Spinal cord (tissue), 10 donors: ENCODE results near the gene STXBP1. TPM values are rescaled to one million over a fixed set of nuclear protein-coding genes. Genes with fewer than 3 reads are reported as not detected.

Experiments used
- DNase-seq, 6 donors: peaks; one replicate each; pipeline versions ENCODE4 v3.0.0 to v3.0.0-alpha.2; 2013 to 2015; ENCODE audit warnings: low spot score in 6 of 6, low read depth in 4 of 6
- H3K27ac ChIP-seq: one replicate; pipeline ENCODE4 v1.5.1; 2013; ENCODE audit warnings: low read depth, low read length, control low read depth
- H3K27me3 ChIP-seq: one replicate; pipeline ENCODE4 v1.6.1; 2013; ENCODE audit warnings: low read length; ENCODE audit not compliant: control insufficient read depth, insufficient read depth
- H3K36me3 ChIP-seq: one replicate; pipeline ENCODE4 v1.6.1; 2013; ENCODE audit warnings: low read length; ENCODE audit not compliant: control insufficient read depth, insufficient read depth
- H3K4me1 ChIP-seq: one replicate; pipeline ENCODE4 v1.6.1; 2013; ENCODE audit warnings: low read length; ENCODE audit not compliant: control insufficient read depth, insufficient read depth
- H3K4me3 ChIP-seq: one replicate; pipeline ENCODE4 v1.5.1; 2013; ENCODE audit warnings: low read depth, low read length, control low read depth
- H3K9me3 ChIP-seq: one replicate; pipeline ENCODE4 v1.6.1; 2013; ENCODE audit warnings: low read length; ENCODE audit not compliant: control insufficient read depth, insufficient read depth
- WGBS: methylation state at CpG from one replicate; pipeline ENCODE4 v1.1.5; 2013; ENCODE audit warnings: missing lambda C conversion rate; ENCODE audit not compliant: insufficient coverage; 5-methylcytosine and 5-hydroxymethylcytosine counted together
- polyA plus RNA-seq, 2 donors: library from polyadenylated mRNA; unstranded; fragments of 120-200 nt; gene quantifications; one replicate each; pipeline ENCODE4 v1.2.1, GENCODE V29; 2013; ENCODE audit not compliant: insufficient read length in 2 of 2
- total RNA-seq, 2 donors: library from RNA; depleted of rRNA in 1 of 2; stranded (reverse); fragments of 120-200 nt in 1 of 2; fragments of >200 nt in 1 of 2; gene quantifications; one replicate each; pipeline versions ENCODE4 v1.2.3 to v1.2.4, GENCODE V29; 2013 to 2014
- donor health status: healthy.

The STXBP1 gene
- total and polyA plus RNA-seq, 4 donors = 45.0 to 301 (median 190) TPM

DNA sequence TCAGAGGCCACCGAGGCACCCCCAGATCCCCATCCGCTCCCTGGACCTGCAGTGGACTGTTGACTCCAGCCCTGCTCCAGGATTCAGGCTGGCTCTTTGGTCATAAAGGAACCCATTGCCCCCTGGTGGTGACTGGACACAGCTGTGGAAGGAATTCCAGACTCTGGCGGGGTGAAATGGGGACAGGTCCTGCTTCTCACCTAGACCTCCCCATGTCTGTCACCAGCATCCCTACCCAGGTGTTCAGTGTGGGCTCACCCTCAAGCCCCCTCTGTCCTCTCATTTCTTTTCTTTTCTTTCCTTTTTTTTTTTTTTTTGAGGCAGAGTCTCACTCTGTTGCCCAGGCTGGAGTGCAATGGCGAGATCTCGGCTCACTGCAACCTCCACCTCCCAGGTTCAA is 25.5 kb upstream of the STXBP1 start:
- H3K27ac ChIP-seq = no peak overlapping the region
- WGBS = 31% methylated on average over 3 of the region's 5 CpGs

GRCh38 chr9:127587966-127588365 is 24.1 kb upstream of the STXBP1 start:
- no peak for DNase-seq
- 56% methylated on average over 1 of the region's 2 CpGs for WGBS

More for the DNA sequence above, 25.5 kb upstream of the STXBP1 start:
- Histone ChIP-seq H3K27me3 (no peaks in the 10 kb centered on the region), H3K36me3 (no peaks in the 10 kb centered on the region), H3K4me3 (no peak overlapping the region), H3K4me1 (peaks cover 4% of the 10 kb centered on the region), H3K9me3 (no peaks in the 10 kb centered on the region)
- peak in 3 of 6 donors; percentile 63 to 89 (median 88) for DNase-seq

DNA sequence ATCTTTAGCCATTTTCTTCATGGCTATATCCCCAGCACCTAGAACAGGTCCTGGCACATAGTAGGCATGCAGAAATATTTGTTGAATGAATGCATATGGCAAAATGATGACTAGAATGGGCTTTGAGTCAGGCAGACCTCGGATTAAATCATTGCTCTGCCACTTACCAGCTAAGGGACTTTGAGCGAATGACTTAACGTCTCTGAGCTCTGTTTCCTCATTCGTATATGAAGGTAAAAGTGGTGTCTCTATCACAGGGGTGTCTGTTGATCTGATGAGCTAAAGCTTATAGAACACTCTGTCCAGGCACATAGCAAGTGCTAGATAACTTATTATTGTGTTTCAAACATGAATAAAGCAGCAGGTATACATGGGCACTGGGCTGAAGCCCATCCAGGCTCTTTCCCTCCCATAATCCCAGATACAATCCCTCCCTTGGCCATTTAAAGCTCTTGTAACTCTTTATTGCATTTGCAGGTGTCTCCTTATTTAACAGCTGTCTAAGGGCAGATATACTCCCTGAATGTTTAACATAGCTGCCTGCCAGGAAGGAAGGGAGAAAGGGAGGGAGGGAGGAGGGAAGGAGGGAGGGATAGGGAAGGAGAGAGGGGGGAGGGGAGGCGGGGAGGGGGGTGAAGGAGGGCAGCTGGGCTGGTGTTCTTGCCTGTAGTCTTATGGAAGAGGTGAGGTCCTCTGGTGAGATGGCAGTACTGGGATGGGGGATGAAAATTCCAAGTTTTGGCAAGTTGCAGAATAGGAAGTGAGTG is 23.2 kb upstream of the STXBP1 start:
- no peaks in the 10 kb centered on the region for H3K27me3 ChIP-seq
- no peak overlapping the region for H3K4me3 ChIP-seq
- H3K36me3 ChIP-seq = no peaks in the 10 kb centered on the region
- H3K27ac ChIP-seq = no peak overlapping the region
- 67% methylated on average over 1 of the region's 5 CpGs for WGBS
- H3K9me3 ChIP-seq = no peaks in the 10 kb centered on the region
- no peak for DNase-seq
- peaks cover 4% of the 10 kb centered on the region for H3K4me1 ChIP-seq

More at GRCh38 chr9:127587966-127588365, 24.1 kb upstream of the STXBP1 start:
- peaks cover 4% of the 10 kb centered on the region for H3K4me1 ChIP-seq
- H3K9me3 ChIP-seq = no peaks in the 10 kb centered on the region
- H3K27ac ChIP-seq = no peak overlapping the region
- no peaks in the 10 kb centered on the region for H3K27me3 ChIP-seq
- H3K4me3 ChIP-seq = no peak overlapping the region
- H3K36me3 ChIP-seq = no peaks in the 10 kb centered on the region

DNA sequence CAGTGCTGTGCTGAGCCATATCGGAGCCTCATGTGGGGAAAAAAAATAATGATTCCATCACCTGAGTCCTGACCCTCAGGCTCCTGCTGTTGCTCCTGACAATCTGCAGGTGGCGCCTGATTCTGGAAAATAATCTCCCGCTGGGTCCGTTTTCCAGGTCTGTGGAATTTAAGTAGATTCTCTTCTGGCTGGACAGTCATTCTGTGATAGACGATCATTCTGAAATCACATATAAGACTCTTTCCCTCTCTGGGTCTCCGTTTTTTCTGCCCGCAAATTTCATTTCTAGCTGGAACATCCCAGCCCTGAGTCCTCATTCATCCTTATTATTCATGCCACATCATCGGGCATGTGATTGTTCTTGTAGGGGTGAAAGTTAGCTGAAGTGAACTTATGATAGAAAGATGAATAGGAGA is 22.1 kb upstream of the STXBP1 start:
- H3K4me3 ChIP-seq = no peak overlapping the region
- peak in 3 of 6 donors; percentile 72 to 94 (median 90) for DNase-seq

GRCh38 chr9:127595611-127596010 is 16.5 kb upstream of the STXBP1 start:
- Histone ChIP-seq H3K4me1 (no peaks in the 10 kb centered on the region), H3K4me3 (no peak overlapping the region), H3K9me3 (no peaks in the 10 kb centered on the region), H3K27me3 (no peaks in the 10 kb centered on the region), H3K36me3 (no peaks in the 10 kb centered on the region), H3K27ac (no peak overlapping the region)
- no peak for DNase-seq
- 89% methylated on average over 3 of the region's 5 CpGs for WGBS

More for the DNA sequence above, 22.1 kb upstream of the STXBP1 start:
- Histone ChIP-seq H3K36me3 (no peaks in the 10 kb centered on the region), H3K27me3 (no peaks in the 10 kb centered on the region), H3K4me1 (peaks cover 4% of the 10 kb centered on the region), H3K9me3 (no peaks in the 10 kb centered on the region), H3K27ac (no peak overlapping the region)
- 0% methylated on average over 3 of the region's 8 CpGs for WGBS

DNA sequence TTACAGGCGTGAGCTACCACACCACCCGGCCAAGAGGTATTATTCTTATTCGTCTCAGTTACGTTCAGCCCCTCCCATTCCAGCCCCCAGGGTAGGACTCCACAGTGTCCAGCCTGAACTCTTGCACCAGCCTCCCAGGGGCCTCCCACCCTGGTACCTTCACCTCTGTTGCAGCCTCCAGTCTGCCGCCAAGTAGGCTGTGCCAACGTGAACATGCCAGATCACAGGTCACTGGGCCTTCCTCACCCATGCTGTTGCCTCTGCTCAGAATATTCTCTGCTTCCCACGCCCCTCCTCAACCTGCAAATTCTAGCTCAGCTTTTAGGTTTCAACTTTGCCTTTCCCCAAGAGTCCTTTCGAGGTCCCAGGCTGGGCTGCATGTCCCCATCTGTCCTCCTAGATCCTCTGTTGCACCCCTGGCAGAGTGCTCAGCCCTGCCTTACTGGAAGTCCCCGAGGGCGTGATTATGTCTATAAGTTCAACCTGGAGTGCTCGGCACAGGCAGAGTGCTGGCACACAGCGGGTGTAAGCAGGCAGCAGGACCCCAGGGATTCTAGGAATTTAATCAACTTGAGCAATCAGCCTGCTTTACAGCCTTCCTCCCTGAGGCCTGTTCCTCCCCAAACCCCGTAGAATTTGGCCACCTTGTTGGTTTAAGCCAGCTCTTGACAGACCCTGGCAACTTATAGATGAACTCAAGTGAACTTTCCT is 13.1 kb upstream of the STXBP1 start:
- Histone ChIP-seq H3K27ac (no peak overlapping the region), H3K4me1 (peaks cover 2% of the 10 kb centered on the region), H3K9me3 (no peaks in the 10 kb centered on the region), H3K36me3 (no peaks in the 10 kb centered on the region), H3K27me3 (no peaks in the 10 kb centered on the region), H3K4me3 (no peak overlapping the region)
- 62% methylated on average over 13 of the region's 13 CpGs for WGBS
- peak in 1 of 6 donors; percentile 21 for DNase-seq

- no peak overlapping the region for H3K4me3 ChIP-seq
- H3K4me1 ChIP-seq = peaks cover 2% of the 10 kb centered on the region
- DNase-seq = no peak
- no peak overlapping the region for H3K27ac ChIP-seq
- no peaks in the 10 kb centered on the region for H3K27me3 ChIP-seq
- no peaks in the 10 kb centered on the region for H3K36me3 ChIP-seq
- WGBS = 46% methylated on average over 3 of the region's 7 CpGs
- no peaks in the 10 kb centered on the region for H3K9me3 ChIP-seq
These were observed 12.6 kb upstream of the STXBP1 start for GRCh38 chr9:127599550-127599891.

DNA sequence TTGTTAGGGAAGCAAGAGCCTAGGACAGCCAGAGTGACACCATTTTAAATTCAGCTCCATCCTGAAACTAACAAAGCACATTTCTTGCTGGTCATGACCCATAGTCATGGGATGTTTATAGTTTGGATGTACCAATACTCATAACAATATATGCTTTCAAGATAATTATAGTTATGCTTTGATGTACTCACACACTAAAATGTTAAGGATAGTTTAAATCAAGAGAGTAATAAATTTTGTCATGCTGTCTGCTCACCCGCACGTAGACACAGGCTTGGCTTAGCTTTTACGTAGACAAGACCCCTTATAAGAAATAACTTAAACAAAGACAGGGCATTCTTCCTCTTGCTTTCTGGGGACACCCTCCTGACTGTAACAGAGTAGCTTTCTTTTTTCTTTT is 8.9 kb upstream of the STXBP1 start:
- no peak overlapping the region for H3K4me3 ChIP-seq
- no peaks in the 10 kb centered on the region for H3K27me3 ChIP-seq
- no peaks in the 10 kb centered on the region for H3K9me3 ChIP-seq
- no peaks in the 10 kb centered on the region for H3K36me3 ChIP-seq
- H3K27ac ChIP-seq = no peak overlapping the region
- peaks cover 16% of the 10 kb centered on the region for H3K4me1 ChIP-seq
- no peak for DNase-seq
- WGBS = 76% methylated on average over 3 of the region's 3 CpGs

GRCh38 chr9:127606043-127606442 is 6.0 kb upstream of the STXBP1 start:
- Histone ChIP-seq H3K4me1 (peaks cover 24% of the 10 kb centered on the region), H3K4me3 (no peak overlapping the region), H3K9me3 (no peaks in the 10 kb centered on the region), H3K36me3 (no peaks in the 10 kb centered on the region), H3K27me3 (no peaks in the 10 kb centered on the region), H3K27ac (no peak overlapping the region)
- DNase-seq = no peak
- WGBS = 100% methylated on average over 1 of the region's 1 CpG
